Measurements from ENCODE around the gene AFF3.
"Not testable (repeated sequence)": the region's sequence is repeated elsewhere in the genome, so short reads cannot be mapped to it uniquely, and the experiment has no call there.

DNA sequence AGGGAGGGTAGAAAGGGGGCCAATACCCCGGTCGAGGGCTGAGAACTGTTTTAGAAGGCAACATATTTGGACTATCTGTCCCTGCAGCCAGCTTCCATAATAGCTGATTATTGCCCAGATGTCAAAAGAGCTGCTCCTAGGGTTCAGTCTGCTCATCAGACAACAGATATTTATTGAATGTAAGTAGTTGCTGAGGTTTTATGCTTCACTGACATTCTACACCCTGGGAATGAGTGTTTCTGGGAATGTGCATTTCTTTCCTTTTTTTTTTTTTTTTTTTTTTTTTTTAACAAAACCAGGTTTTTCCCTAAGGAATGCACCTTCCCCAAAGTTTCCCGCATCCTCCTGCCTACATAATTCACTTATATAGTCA, 33.8 kb downstream of the AFF3 start:
- TF ChIP-seq, protein P1, sequence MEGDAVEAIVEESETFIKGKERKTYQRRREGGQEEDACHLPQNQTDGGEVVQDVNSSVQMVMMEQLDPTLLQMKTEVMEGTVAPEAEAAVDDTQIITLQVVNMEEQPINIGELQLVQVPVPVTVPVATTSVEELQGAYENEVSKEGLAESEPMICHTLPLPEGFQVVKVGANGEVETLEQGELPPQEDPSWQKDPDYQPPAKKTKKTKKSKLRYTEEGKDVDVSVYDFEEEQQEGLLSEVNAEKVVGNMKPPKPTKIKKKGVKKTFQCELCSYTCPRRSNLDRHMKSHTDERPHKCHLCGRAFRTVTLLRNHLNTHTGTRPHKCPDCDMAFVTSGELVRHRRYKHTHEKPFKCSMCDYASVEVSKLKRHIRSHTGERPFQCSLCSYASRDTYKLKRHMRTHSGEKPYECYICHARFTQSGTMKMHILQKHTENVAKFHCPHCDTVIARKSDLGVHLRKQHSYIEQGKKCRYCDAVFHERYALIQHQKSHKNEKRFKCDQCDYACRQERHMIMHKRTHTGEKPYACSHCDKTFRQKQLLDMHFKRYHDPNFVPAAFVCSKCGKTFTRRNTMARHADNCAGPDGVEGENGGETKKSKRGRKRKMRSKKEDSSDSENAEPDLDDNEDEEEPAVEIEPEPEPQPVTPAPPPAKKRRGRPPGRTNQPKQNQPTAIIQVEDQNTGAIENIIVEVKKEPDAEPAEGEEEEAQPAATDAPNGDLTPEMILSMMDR (conservative IDR thresholded peaks at IDR 0.05 in 1 of 2, IDR thresholded peaks at IDR 0.05 in 1 of 2; ENCODE audit: low read depth in 1 of 2, low read length in 2 of 2), result not testable (repeated sequence)
- TF ChIP-seq EZH2 (IDR thresholded peaks at IDR 0.05; ENCODE audit: low read length, missing control alignments), result not testable (repeated sequence)

All from fibroblast of lung (primary cell).